CD4-positive, alpha-beta T cell (primary cell): Measurements from ENCODE around the gene TAOK1. TPM values are rescaled to one million over a fixed set of nuclear protein-coding genes. Genes with fewer than 3 reads are reported as not detected.

Source experiments
- ATAC-seq: fragments of 200-7000 bp; cut with Tn5 transposase; one replicate; pipeline ENCODE4 v1.10.0; 2022; ENCODE audit warnings: mild to moderate bottlenecking; ENCODE audit not compliant: poor library complexity
- CTCF ChIA-PET: fragments of 350-600 bp; sonication (Branson Sonifier 250); formaldehyde crosslinking; loops from one replicate; lab custom pipeline; 2021; ENCODE audit warnings: antibody characterized with exemption, inconsistent platforms; lab: Charles Lee
- POLR2A ChIA-PET: fragments of 350-600 bp; sonication (Branson Sonifier 250); formaldehyde crosslinking; loops from one replicate; lab custom pipeline; 2021; ENCODE audit warnings: antibody characterized with exemption, inconsistent platforms; lab: Charles Lee
- DNase-seq, 14 experiments: peaks; one replicate each; pipeline ENCODE4 v3.0.0-alpha.2; 2013 to 2020; ENCODE audit warnings: mixed read lengths in 2 of 14
- H3K27ac ChIP-seq, 2 donors: one replicate each; pipeline versions ENCODE4 v1.5.1 to v1.7.0; 2013; ENCODE audit warnings: low read length in 2 of 2, low read depth in 1 of 2, mild to moderate bottlenecking in 1 of 2
- H3K27me3 ChIP-seq, 2 experiments: 1 replicate in 1 of 2; 2 replicates in 1 of 2; pipeline versions ENCODE4 v1.6.1 to v1.7.0; 2013; ENCODE audit warnings: low read length in 2 of 2, control low read depth in 1 of 2, mild to moderate bottlenecking in 1 of 2, moderate library complexity in 1 of 2; ENCODE audit not compliant: insufficient read depth in 2 of 2, control insufficient read depth in 1 of 2
- H3K36me3 ChIP-seq: one replicate; pipeline ENCODE4 v1.6.1; 2013; ENCODE audit warnings: low read length, control low read depth; ENCODE audit not compliant: insufficient read depth
- H3K4me1 ChIP-seq: one replicate; pipeline ENCODE4 v1.6.1; 2013; ENCODE audit warnings: low read length, control low read depth; ENCODE audit not compliant: insufficient read depth
- H3K4me3 ChIP-seq: one replicate; pipeline ENCODE4 v1.5.1; 2013; ENCODE audit warnings: mild to moderate bottlenecking, low read length, moderate library complexity
- H3K9me3 ChIP-seq, 2 experiments: 1 replicate in 1 of 2; 2 replicates in 1 of 2; pipeline versions ENCODE4 v1.6.1 to v1.7.0; 2013; ENCODE audit warnings: low read length in 2 of 2, mild to moderate bottlenecking in 2 of 2, control low read depth in 1 of 2, moderate library complexity in 1 of 2; ENCODE audit not compliant: control insufficient read depth in 1 of 2, insufficient read depth in 1 of 2
- H3K27ac Mint-ChIP-seq: one replicate; pipeline ENCODE4 v1.8.0; 2020; ENCODE audit warnings: mixed read lengths
- H3K27me3 Mint-ChIP-seq: one replicate; pipeline ENCODE4 v1.8.0; 2021; ENCODE audit warnings: mixed read lengths
- H3K36me3 Mint-ChIP-seq: one replicate; pipeline ENCODE4 v1.8.0; 2021; ENCODE audit warnings: low read depth, mixed read lengths
- H3K4me1 Mint-ChIP-seq: one replicate; pipeline ENCODE4 v1.8.0; 2021; ENCODE audit warnings: low read depth, mixed read lengths
- H3K4me3 Mint-ChIP-seq: one replicate; pipeline ENCODE4 v1.8.0; 2020; ENCODE audit warnings: mild to moderate bottlenecking, mixed read lengths
- H3K9me3 Mint-ChIP-seq: one replicate; pipeline ENCODE4 v1.8.0; 2020; ENCODE audit warnings: mixed read lengths
- intact Hi-C, 2 experiments: fragments of 100-400 bp; cut with DNase I in 1 of 2; cut with micrococcal nuclease in 1 of 2; formaldehyde crosslinking; loops; one replicate each; pipeline versions ENCODE4 v1.15.1 to v1.9.0; 2023 to 2025; cut with DNase I, micrococcal nuclease
- total RNA-seq, 174 experiments: library from RNA in 2 of 174; stranded (reverse) in 2 of 174; gene quantifications; one replicate each; pipeline ENCODE4 v1.2.3 and lab custom pipeline; 2021 to 2026
- TF ChIP-seq, protein P1 (sequence below): fragments of 200-600 bp; IDR thresholded peaks from one replicate; pipeline ENCODE4 v1.8.0; 2022; ENCODE audit warnings: antibody characterized with exemption, mild to moderate bottlenecking

TAOK1 gene
- total RNA-seq, 2 experiments from 2014 or later, result 33.1 to 33.8 TPM

DNA sequence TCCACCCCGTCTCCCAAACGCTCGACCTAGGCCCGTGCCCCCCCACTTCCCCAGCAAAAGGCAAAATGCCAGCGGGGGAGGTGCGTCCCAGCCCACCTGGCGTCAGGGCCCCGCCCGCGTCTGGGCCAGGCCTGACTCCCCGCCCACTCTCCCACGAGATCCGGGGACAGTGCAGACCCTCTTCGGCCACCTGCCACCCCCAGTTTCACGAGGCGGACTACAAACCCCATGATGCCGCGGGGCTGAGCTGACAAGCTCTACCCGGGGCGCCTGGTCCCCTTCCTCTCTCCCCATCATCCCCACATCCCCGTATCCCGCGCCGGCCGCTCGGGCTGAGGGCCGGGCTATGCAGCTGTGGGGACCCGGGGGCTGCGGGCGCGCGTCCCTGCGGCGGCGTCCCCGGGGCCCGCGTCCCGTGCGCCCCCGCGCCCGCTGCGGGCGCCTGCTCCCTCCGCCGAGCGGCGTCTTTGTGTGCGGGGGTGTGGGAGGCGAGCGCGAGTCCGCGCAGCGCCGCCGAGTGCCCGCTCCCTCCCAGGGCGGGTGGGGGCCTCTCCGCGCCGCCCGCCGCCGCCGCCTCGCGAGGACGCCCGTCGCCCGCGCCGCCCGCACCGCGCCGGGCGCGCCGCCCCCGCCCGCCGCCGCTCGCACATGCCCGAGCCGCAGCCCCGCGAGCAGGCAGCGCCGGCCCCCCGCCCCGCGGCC lies 202.8 kb downstream of the TAOK1 start, which contains the start of gene ANKRD13B:
ANKRD13B (plus strand) TSS at position 283 of the 702 bp plus-strand sequence. CDS start 490 bp downstream, outside the sequence.
- TF ChIP-seq, protein P1, sequence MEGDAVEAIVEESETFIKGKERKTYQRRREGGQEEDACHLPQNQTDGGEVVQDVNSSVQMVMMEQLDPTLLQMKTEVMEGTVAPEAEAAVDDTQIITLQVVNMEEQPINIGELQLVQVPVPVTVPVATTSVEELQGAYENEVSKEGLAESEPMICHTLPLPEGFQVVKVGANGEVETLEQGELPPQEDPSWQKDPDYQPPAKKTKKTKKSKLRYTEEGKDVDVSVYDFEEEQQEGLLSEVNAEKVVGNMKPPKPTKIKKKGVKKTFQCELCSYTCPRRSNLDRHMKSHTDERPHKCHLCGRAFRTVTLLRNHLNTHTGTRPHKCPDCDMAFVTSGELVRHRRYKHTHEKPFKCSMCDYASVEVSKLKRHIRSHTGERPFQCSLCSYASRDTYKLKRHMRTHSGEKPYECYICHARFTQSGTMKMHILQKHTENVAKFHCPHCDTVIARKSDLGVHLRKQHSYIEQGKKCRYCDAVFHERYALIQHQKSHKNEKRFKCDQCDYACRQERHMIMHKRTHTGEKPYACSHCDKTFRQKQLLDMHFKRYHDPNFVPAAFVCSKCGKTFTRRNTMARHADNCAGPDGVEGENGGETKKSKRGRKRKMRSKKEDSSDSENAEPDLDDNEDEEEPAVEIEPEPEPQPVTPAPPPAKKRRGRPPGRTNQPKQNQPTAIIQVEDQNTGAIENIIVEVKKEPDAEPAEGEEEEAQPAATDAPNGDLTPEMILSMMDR, result no peak
- Mint-ChIP-seq H3K36me3 (peaks cover 4% of the 10 kb centered on the region), H3K27me3 (no peaks in the 10 kb centered on the region), H3K4me1 (peaks cover 40% of the 10 kb centered on the region), H3K9me3 (no peaks in the 10 kb centered on the region), H3K4me3 (peak within 1 kb of the TSS; percentile 92), H3K27ac (peak within 1 kb of the TSS; percentile 18)
- Histone ChIP-seq H3K4me1 (peaks cover 57% of the 10 kb centered on the region), H3K4me3 (peak within 1 kb of the TSS; percentile 67), H3K27me3 (no peaks in the 10 kb centered on the region), H3K36me3 (no peaks in the 10 kb centered on the region), H3K27ac (no peak within 1 kb of the TSS), H3K9me3 (no peaks in the 10 kb centered on the region)
- ATAC-seq, result no peak
- DNase-seq, result peak in 4 of 14 experiments; percentile 31 to 67 (median 60)
- CTCF ChIA-PET, result interaction anchor here (1.2 to 4.9 kb wide), 5 partner anchors 8 to 113 kb away, joined by 3 to 96 read pairs (median 7); no protein-coding TSS in a partner anchor
- intact Hi-C loops, result no loop called here
- POLR2A ChIA-PET, result interaction anchor here (1.0 to 3.2 kb wide), 7 partner anchors 20 to 337 kb away, joined by 3 to 29 read pairs (median 3); partner anchors contain the start of gene SSH2

DNA sequence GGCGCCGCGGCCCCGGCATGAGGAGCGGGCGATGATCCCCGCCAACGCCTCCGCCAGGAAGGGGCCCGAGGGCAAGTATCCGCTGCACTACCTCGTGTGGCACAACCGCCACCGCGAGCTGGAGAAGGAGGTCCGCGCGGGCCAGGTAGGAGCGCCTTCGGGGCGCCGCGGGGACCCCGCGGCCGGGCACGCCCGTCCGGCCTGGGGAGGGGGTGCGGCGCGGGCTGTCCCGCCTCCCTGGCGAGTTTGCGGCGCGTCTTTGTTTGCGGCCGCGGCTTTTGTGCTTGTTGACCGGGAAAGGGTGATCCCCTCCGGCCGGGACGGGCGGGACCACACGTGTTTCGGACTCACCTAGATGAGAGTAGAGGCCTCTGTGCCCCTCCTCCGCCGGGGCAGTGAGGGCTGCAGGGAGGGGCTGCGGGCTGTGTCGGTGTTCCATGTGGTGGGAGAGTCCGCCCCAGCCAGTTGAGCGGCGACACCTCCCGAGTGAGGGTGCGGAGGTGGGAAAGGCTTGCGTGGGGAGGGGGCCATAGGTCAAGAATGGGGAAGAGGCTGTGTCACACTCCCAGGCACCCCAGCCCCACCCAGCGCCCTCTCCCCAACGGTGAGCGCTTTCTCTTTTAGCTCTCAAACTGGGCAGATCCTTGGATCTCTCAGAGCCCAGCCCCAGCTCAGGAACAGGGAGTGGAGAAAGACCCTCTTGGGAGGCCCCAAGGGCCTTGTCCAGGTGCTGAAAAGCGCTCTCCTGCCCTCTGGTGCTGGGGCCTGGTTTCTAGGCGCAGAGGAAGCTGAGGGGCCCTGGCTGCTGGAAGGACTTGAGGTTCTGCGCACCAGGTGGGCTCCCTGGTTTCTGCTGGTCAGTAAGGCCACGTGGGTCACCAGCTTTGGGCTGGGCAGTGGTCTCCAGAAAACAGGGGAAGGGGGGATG lies 203.7 kb downstream of the TAOK1 start:
- DNase-seq (peak in 3 of 14 experiments; percentile 43 to 58 (median 49)), ATAC-seq (no peak)
- ChIA-PET POLR2A (interaction anchor here (1.0 to 3.2 kb wide), 9 partner anchors 13 to 336 kb away, joined by 3 to 29 read pairs (median 3); partner anchors contain the start of gene SSH2), CTCF (interaction anchor here (1.2 to 4.9 kb wide), 4 partner anchors 9 to 186 kb away, joined by 3 to 96 read pairs (median 19); no protein-coding TSS in a partner anchor)
- Histone ChIP-seq H3K4me3 (peak overlapping the region; percentile 52), H3K27me3 (no peaks in the 10 kb centered on the region), H3K36me3 (no peaks in the 10 kb centered on the region), H3K27ac (no peak overlapping the region), H3K4me1 (peaks cover 48% of the 10 kb centered on the region), H3K9me3 (no peaks in the 10 kb centered on the region)
- intact Hi-C loops, result loop anchor here in 1 of 2 experiments (1.0 kb wide), 1 partner anchor 17 kb away; no protein-coding TSS in a partner anchor
- Mint-ChIP-seq H3K9me3 (no peaks in the 10 kb centered on the region), H3K36me3 (no peaks in the 10 kb centered on the region), H3K27ac (no peak overlapping the region), H3K4me1 (peaks cover 35% of the 10 kb centered on the region), H3K4me3 (peak overlapping the region; percentile 89), H3K27me3 (no peaks in the 10 kb centered on the region)
- TF ChIP-seq, protein P1, result peak; percentile 15
